Peyer's patch (tissue), 4 donors: Measurements from ENCODE around the gene HOXB5.

Experiments
- POLR2A ChIP-seq, 2 donors: fragments of 450-650 bp; IDR thresholded peaks; one replicate each; pipeline ENCODE4 v1.5.1; 2017; ENCODE audit warnings: antibody characterized with exemption in 2 of 2, mild to moderate bottlenecking in 2 of 2, moderate library complexity in 2 of 2
- TF ChIP-seq, protein P1 (sequence below), 6 experiments: fragments of 450-650 bp in 4 of 6; fragments of 200-600 bp in 2 of 6; sonication (generic) in 1 of 6; IDR thresholded peaks; one replicate each; pipeline ENCODE4 v1.5.1; 2017 to 2019; ENCODE audit warnings: antibody characterized with exemption in 6 of 6, mild to moderate bottlenecking in 3 of 6, moderate library complexity in 1 of 6

DNA sequence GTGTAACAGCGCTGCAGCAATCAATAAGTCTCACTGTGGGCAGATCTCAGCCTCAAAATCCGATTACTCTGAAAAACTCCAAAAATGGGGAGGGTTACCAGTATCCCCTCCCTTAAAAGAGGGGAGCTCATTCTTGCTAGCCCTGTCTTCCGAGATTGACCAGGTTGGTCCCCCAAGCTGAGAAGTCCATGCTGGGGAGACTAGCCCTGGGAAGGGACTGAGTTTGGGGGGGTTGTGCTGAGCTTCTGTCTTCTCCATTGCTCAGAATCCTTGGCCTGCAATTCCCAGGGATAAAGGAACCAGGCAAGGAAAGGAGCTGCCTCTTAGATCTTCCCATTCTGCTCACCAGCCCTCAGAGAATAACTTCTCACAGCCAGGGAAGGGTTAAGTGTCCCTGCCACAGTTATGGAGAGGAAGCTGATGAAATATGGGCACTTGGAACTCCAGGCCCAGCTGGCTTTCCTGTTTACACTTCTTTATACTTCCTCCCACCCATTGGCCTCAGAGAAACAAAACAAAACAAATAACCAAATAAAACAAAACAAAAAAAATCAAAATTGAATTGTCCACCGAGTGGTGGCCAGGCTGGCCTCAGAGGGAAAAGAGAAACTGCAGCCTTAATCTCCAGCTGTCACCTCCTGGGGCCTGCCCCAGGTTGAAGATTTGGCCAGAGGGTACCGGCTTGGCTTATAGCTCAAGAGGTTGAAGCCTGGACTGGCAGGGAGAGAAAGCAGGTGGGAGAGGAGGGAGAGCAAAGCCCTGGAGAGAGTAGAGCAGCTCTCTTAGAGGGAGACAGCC, 6.1 kb downstream of the HOXB5 start:
- TF ChIP-seq POLR2A (IDR thresholded peaks at IDR 0.05): peak in 1 of 2 donors; percentile 8
- TF ChIP-seq, protein P1, sequence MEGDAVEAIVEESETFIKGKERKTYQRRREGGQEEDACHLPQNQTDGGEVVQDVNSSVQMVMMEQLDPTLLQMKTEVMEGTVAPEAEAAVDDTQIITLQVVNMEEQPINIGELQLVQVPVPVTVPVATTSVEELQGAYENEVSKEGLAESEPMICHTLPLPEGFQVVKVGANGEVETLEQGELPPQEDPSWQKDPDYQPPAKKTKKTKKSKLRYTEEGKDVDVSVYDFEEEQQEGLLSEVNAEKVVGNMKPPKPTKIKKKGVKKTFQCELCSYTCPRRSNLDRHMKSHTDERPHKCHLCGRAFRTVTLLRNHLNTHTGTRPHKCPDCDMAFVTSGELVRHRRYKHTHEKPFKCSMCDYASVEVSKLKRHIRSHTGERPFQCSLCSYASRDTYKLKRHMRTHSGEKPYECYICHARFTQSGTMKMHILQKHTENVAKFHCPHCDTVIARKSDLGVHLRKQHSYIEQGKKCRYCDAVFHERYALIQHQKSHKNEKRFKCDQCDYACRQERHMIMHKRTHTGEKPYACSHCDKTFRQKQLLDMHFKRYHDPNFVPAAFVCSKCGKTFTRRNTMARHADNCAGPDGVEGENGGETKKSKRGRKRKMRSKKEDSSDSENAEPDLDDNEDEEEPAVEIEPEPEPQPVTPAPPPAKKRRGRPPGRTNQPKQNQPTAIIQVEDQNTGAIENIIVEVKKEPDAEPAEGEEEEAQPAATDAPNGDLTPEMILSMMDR (IDR thresholded peaks at IDR 0.05): no peak
